ENCODE results near the gene RTKN2. TPM values are rescaled to one million over a fixed set of nuclear protein-coding genes. Genes with fewer than 3 reads are reported as not detected.

The RTKN2 gene
- total and polyA plus RNA-seq, 11 donors: 0.01 to 0.14 (median 0.10) TPM; not detected in 5

- intact Hi-C loops (cut with DNase I): no loop called here
- Histone ChIP-seq H3K36me3 (no peaks in the 10 kb centered on the region), H3K27me3 (no peaks in the 10 kb centered on the region), H3K27ac (no peak overlapping the region), H3K4me3 (no peak overlapping the region), H3K9me3 (no peaks in the 10 kb centered on the region), H3K4me1 (no peaks in the 10 kb centered on the region)
- ATAC-seq (no peak), DNase-seq (no peak)
- no peak for TF ChIP-seq CTCF (IDR thresholded peaks at IDR 0.05)
- TF ChIP-seq POLR2A (IDR thresholded peaks at IDR 0.05): no peak
Measured at GRCh38 chr10:62308101-62308500, 39.5 kb upstream of the RTKN2 start.

GRCh38 chr10:62307635-62308034, 39.0 kb upstream of the RTKN2 start:
- no peaks in the 10 kb centered on the region for H3K36me3 ChIP-seq
- H3K4me3 ChIP-seq: no peak overlapping the region
- TF ChIP-seq POLR2A (IDR thresholded peaks at IDR 0.05) (no peak), CTCF (IDR thresholded peaks at IDR 0.05) (no peak)
- WGBS, 4 donors: 41 to 70% (median 47%) methylated on average over 4 of the region's 4 CpGs
- peaks cover 0 to 2% (median 0%) of the 10 kb centered on the region in 9 donors for H3K27me3 ChIP-seq
- no peaks in the 10 kb centered on the region for H3K4me1 ChIP-seq
- H3K27ac ChIP-seq: no peak overlapping the region
- intact Hi-C loops (cut with DNase I): no loop called here
- DNase-seq (no peak), ATAC-seq (no peak)
- no peaks in the 10 kb centered on the region for H3K9me3 ChIP-seq

GRCh38 chr10:62306663-62307062, 38.0 kb upstream of the RTKN2 start:
- no peak overlapping the region for H3K27ac ChIP-seq
- H3K9me3 ChIP-seq: no peaks in the 10 kb centered on the region
- no peak overlapping the region for H3K4me3 ChIP-seq
- intact Hi-C loops (cut with DNase I): no loop called here
- DNase-seq: no peak
- no peaks in the 10 kb centered on the region for H3K4me1 ChIP-seq
- H3K27me3 ChIP-seq: peaks cover 0 to 7% (median 0%) of the 10 kb centered on the region in 9 donors
- ATAC-seq: no peak
- no peaks in the 10 kb centered on the region for H3K36me3 ChIP-seq
- 61 to 71% (median 66%) methylated on average over 9 of the region's 9 CpGs for WGBS, 4 donors
- TF ChIP-seq POLR2A (IDR thresholded peaks at IDR 0.05) (no peak), CTCF (IDR thresholded peaks at IDR 0.05) (no peak)

GRCh38 chr10:62305813-62306212, 37.2 kb upstream of the RTKN2 start:
- intact Hi-C loops (cut with DNase I): no loop called here
- H3K36me3 ChIP-seq: no peaks in the 10 kb centered on the region
- 66 to 77% (median 72%) methylated on average over 1 of the region's 1 CpG for WGBS, 4 donors
- H3K9me3 ChIP-seq: no peaks in the 10 kb centered on the region
- no peaks in the 10 kb centered on the region for H3K4me1 ChIP-seq
- H3K4me3 ChIP-seq: no peak overlapping the region
- no peak for TF ChIP-seq CTCF (IDR thresholded peaks at IDR 0.05)
- TF ChIP-seq POLR2A (IDR thresholded peaks at IDR 0.05): no peak
- ATAC-seq: no peak
- peaks cover 0 to 7% (median 0%) of the 10 kb centered on the region in 9 donors for H3K27me3 ChIP-seq
- no peak for DNase-seq
- H3K27ac ChIP-seq: no peak overlapping the region
